GM12873 (cell line): ENCODE results near the gene MBD3L4.

Source experiments
- TF ChIP-seq, protein P1 (sequence below): IDR thresholded peaks from 2 replicates; pipeline ENCODE4 v1.5.1; 2012; ENCODE audit warnings: low read depth, mild to moderate bottlenecking, moderate library complexity, low read length, control low read depth; ENCODE audit not compliant: insufficient read depth; ENCODE audit errors: missing control alignments

Gene MBD3L4

DNA sequence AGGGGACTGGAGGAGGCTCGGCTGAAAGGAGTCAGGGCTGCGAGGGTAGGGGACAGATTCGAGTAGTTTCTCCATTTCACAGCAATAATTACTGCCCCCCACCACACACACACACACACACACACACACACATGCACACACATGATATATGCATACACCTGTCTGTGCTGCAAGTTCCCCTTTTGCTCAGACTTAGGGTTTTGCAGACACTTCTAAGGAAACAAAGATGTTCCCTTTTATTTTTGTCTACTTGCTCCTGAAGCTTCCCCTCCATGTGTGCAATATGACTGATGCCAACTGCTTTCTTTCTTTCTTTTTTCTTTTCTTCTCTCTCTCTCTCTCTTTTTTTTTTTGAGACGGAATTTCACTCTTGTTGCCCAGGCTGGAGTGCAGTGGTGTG is 32.1 kb downstream of the MBD3L4 start:
- TF ChIP-seq, protein P1, sequence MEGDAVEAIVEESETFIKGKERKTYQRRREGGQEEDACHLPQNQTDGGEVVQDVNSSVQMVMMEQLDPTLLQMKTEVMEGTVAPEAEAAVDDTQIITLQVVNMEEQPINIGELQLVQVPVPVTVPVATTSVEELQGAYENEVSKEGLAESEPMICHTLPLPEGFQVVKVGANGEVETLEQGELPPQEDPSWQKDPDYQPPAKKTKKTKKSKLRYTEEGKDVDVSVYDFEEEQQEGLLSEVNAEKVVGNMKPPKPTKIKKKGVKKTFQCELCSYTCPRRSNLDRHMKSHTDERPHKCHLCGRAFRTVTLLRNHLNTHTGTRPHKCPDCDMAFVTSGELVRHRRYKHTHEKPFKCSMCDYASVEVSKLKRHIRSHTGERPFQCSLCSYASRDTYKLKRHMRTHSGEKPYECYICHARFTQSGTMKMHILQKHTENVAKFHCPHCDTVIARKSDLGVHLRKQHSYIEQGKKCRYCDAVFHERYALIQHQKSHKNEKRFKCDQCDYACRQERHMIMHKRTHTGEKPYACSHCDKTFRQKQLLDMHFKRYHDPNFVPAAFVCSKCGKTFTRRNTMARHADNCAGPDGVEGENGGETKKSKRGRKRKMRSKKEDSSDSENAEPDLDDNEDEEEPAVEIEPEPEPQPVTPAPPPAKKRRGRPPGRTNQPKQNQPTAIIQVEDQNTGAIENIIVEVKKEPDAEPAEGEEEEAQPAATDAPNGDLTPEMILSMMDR, result no peak

- TF ChIP-seq, protein P1, result no peak
Observed at GRCh38 chr19:7006135-7006704, 33.8 kb downstream of the MBD3L4 start.

GRCh38 chr19:7004313-7004931 is 35.6 kb downstream of the MBD3L4 start:
- TF ChIP-seq, protein P1, result peak; percentile 64

DNA sequence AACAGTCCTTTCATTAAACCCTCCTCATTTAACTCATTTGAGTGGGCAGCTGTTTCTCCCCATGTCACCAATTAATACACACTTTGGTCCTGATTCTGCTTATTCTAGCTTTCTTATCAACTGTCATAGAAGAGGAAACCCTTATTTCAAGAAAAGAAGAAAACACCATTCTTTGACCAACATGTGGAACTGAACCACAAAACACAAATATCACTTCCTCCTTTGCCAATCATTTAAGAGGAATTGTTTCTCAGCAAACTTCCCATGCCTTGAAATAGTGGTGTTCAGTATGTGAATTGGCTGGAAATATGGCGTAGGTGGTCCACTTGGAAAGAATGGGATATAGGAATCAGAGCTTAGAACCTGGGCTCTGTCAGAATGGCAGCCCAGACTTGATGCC is 39.2 kb downstream of the MBD3L4 start:
- TF ChIP-seq, protein P1, result no peak

- TF ChIP-seq, protein P1, result no peak
Observed at GRCh38 chr19:7000333-7000732, 39.6 kb downstream of the MBD3L4 start.

DNA sequence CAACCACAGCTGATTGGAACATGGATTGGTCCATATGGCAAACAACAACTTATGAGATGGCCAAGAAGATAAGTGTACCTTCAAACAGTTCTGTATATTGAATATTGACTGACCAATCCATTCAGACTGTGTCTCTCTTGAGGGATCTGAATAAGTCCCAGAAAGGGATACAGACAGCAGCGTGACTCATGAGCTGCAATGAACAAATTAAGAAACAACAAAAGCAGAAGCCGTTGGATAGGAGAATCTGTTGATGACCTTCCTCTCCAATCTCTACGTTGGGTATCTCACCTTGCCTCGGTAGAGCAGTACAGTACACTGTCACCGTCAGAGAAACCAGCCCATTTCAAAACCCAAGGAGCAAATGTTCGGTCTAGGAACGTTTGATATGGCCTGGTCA is 40.0 kb downstream of the MBD3L4 start:
- TF ChIP-seq, protein P1, result no peak

DNA sequence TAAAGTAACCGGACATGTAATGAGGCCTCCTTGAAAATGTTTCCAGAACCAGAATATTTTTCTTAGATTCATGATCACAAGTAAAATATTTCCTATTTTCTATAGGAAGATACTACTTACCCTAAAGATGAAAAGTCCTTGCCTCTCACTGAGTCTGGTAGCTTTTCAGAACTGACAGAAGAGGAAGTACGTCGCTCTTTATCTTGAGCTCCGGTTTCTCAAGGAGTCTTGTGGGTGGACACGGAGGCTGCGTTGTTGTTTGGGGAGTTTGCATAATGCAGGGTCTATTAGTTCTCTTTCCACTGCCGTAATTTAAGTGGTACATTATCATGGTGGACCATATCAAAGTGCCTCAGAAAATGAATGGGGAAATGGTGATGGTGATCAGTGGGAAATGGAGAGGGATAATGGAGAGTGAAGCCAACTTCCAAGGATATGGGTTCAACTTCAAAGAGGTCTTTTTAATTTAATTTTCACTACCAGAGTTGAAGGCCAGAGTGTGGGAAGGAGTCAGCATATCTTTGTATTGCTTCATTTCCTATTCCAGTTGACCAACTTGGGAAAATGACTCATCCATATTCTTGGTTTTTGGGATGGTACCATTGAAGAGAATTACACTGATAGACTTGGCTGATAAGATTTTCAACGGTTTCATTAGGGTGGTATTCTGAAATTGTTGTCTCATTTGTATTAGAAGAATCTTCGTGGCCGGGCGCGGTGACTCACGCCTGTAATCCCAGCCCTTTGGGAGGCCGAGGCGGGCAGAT is 42.1 kb downstream of the MBD3L4 start:
- TF ChIP-seq, protein P1, result no peak
